ENCODE measurements around the gene ZNF444.

Gene ZNF444

GRCh38 chr19:56130006-56130405, 11.1 kb upstream of the ZNF444 start:
- Histone ChIP-seq H3K4me3 (ENCODE audit: low read length) (no peak overlapping the region), H3K9me3 (ENCODE audit: insufficient read depth, low read depth, low read length) (no peaks in the 10 kb centered on the region), H3K27me3 (ENCODE audit: insufficient read depth, low read length) (no peaks in the 10 kb centered on the region), H3K27ac (ENCODE audit: low read length) (no peak overlapping the region), H3K4me1 (ENCODE audit: insufficient read depth, low read length) (no peaks in the 10 kb centered on the region), H3K9ac (ENCODE audit: low read depth, low read length) (no peak overlapping the region), H3K36me3 (ENCODE audit: insufficient read depth, low read depth, low read length) (no peaks in the 10 kb centered on the region)

- Histone ChIP-seq H3K27me3 (ENCODE audit: insufficient read depth, low read length) (no peaks in the 10 kb centered on the region), H3K4me1 (ENCODE audit: insufficient read depth, low read length) (no peaks in the 10 kb centered on the region; the same call in 1 of the 2 replicates), H3K4me3 (ENCODE audit: low read length) (no peak overlapping the region), H3K27ac (ENCODE audit: low read length) (no peak overlapping the region), H3K9ac (ENCODE audit: low read depth, low read length) (no peak overlapping the region), H3K9me3 (ENCODE audit: insufficient read depth, low read depth, low read length) (no peaks in the 10 kb centered on the region), H3K36me3 (ENCODE audit: insufficient read depth, low read depth, low read length) (no peaks in the 10 kb centered on the region)
Measured at GRCh38 chr19:56131651-56132050, 9.4 kb upstream of the ZNF444 start.

- Histone ChIP-seq H3K4me3 (ENCODE audit: low read length) (no peak overlapping the region), H3K36me3 (ENCODE audit: insufficient read depth, low read depth, low read length) (no peaks in the 10 kb centered on the region), H3K27ac (ENCODE audit: low read length) (no peak overlapping the region), H3K4me1 (ENCODE audit: insufficient read depth, low read length) (peaks cover 4% of the 10 kb centered on the region; the same call in 1 of the 2 replicates), H3K9me3 (ENCODE audit: insufficient read depth, low read depth, low read length) (no peaks in the 10 kb centered on the region), H3K9ac (ENCODE audit: low read depth, low read length) (no peak overlapping the region), H3K27me3 (ENCODE audit: insufficient read depth, low read length) (no peaks in the 10 kb centered on the region)
Measured at GRCh38 chr19:56132316-56132822, 8.7 kb upstream of the ZNF444 start.

GRCh38 chr19:56133858-56134653, 7.0 kb upstream of the ZNF444 start:
- H3K9me3 ChIP-seq (ENCODE audit: insufficient read depth, low read depth, low read length) = no peaks in the 10 kb centered on the region
- no peak overlapping the region for H3K9ac ChIP-seq (ENCODE audit: low read depth, low read length)
- no peaks in the 10 kb centered on the region for H3K36me3 ChIP-seq (ENCODE audit: insufficient read depth, low read depth, low read length)
- no peak overlapping the region for H3K27ac ChIP-seq (ENCODE audit: low read length)
- no peaks in the 10 kb centered on the region for H3K27me3 ChIP-seq (ENCODE audit: insufficient read depth, low read length)
- H3K4me3 ChIP-seq (ENCODE audit: low read length) = no peak overlapping the region
- peaks cover 6% of the 10 kb centered on the region; the same call in 1 of the 2 replicates for H3K4me1 ChIP-seq (ENCODE audit: insufficient read depth, low read length)

- Histone ChIP-seq H3K9me3 (ENCODE audit: insufficient read depth, low read depth, low read length) (no peaks in the 10 kb centered on the region), H3K27ac (ENCODE audit: low read length) (no peak overlapping the region), H3K27me3 (ENCODE audit: insufficient read depth, low read length) (no peaks in the 10 kb centered on the region), H3K4me1 (ENCODE audit: insufficient read depth, low read length) (peaks cover 6% of the 10 kb centered on the region; the same call in 1 of the 2 replicates), H3K4me3 (ENCODE audit: low read length) (no peak overlapping the region), H3K9ac (ENCODE audit: low read depth, low read length) (no peak overlapping the region), H3K36me3 (ENCODE audit: insufficient read depth, low read depth, low read length) (no peaks in the 10 kb centered on the region)
Measured at GRCh38 chr19:56134654-56134921, 6.5 kb upstream of the ZNF444 start.

- Histone ChIP-seq H3K4me3 (ENCODE audit: low read length) (peak overlapping the region; percentile 36; the same call in 1 of the 2 replicates), H3K9me3 (ENCODE audit: insufficient read depth, low read depth, low read length) (no peaks in the 10 kb centered on the region)
Measured at GRCh38 chr19:56136362-56136761, 4.7 kb upstream of the ZNF444 start.

GRCh38 chr19:56137405-56137804, 3.7 kb upstream of the ZNF444 start:
- Histone ChIP-seq H3K9ac (ENCODE audit: low read depth, low read length) (peak overlapping the region; percentile 45; the same call in 1 of the 2 replicates), H3K9me3 (ENCODE audit: insufficient read depth, low read depth, low read length) (no peaks in the 10 kb centered on the region), H3K4me3 (ENCODE audit: low read length) (no peak overlapping the region), H3K27me3 (ENCODE audit: insufficient read depth, low read length) (no peaks in the 10 kb centered on the region), H3K36me3 (ENCODE audit: insufficient read depth, low read depth, low read length) (no peaks in the 10 kb centered on the region), H3K27ac (ENCODE audit: low read length) (peak overlapping the region; percentile 65), H3K4me1 (ENCODE audit: insufficient read depth, low read length) (peaks cover 18% of the 10 kb centered on the region; the same call in 1 of the 2 replicates)

More at GRCh38 chr19:56136362-56136761, 4.7 kb upstream of the ZNF444 start:
- peak overlapping the region; percentile 63; the same call in 1 of the 2 replicates for H3K9ac ChIP-seq (ENCODE audit: low read depth, low read length)
- no peaks in the 10 kb centered on the region for H3K36me3 ChIP-seq (ENCODE audit: insufficient read depth, low read depth, low read length)
- H3K27ac ChIP-seq (ENCODE audit: low read length) = peak overlapping the region; percentile 57
- peaks cover 12% of the 10 kb centered on the region; the same call in 1 of the 2 replicates for H3K4me1 ChIP-seq (ENCODE audit: insufficient read depth, low read length)
- no peaks in the 10 kb centered on the region for H3K27me3 ChIP-seq (ENCODE audit: insufficient read depth, low read length)

GRCh38 chr19:56138069-56138468, 3.0 kb upstream of the ZNF444 start:
- Histone ChIP-seq H3K27me3 (ENCODE audit: insufficient read depth, low read length) (no peaks in the 10 kb centered on the region), H3K4me3 (ENCODE audit: low read length) (no peak overlapping the region), H3K9ac (ENCODE audit: low read depth, low read length) (no peak overlapping the region), H3K4me1 (ENCODE audit: insufficient read depth, low read length) (peaks cover 18% of the 10 kb centered on the region; the same call in 1 of the 2 replicates), H3K27ac (ENCODE audit: low read length) (no peak overlapping the region), H3K36me3 (ENCODE audit: insufficient read depth, low read depth, low read length) (no peaks in the 10 kb centered on the region), H3K9me3 (ENCODE audit: insufficient read depth, low read depth, low read length) (no peaks in the 10 kb centered on the region)

- Histone ChIP-seq H3K9me3 (ENCODE audit: insufficient read depth, low read depth, low read length) (no peaks in the 10 kb centered on the region), H3K4me1 (ENCODE audit: insufficient read depth, low read length) (peaks cover 18% of the 10 kb centered on the region; the same call in 1 of the 2 replicates), H3K27ac (ENCODE audit: low read length) (peak overlapping the region; percentile 71), H3K36me3 (ENCODE audit: insufficient read depth, low read depth, low read length) (no peaks in the 10 kb centered on the region), H3K9ac (ENCODE audit: low read depth, low read length) (peak overlapping the region; percentile 75; the same call in 1 of the 2 replicates), H3K27me3 (ENCODE audit: insufficient read depth, low read length) (no peaks in the 10 kb centered on the region), H3K4me3 (ENCODE audit: low read length) (peak overlapping the region; percentile 80)
Measured at GRCh38 chr19:56139847-56140582, 1.1 kb upstream of the ZNF444 start.

- no peaks in the 10 kb centered on the region for H3K9me3 ChIP-seq (ENCODE audit: insufficient read depth, low read depth, low read length)
- H3K27ac ChIP-seq (ENCODE audit: low read length) = peak overlapping the region; percentile 53
- peaks cover 18% of the 10 kb centered on the region; the same call in 1 of the 2 replicates for H3K4me1 ChIP-seq (ENCODE audit: insufficient read depth, low read length)
- peak overlapping the region; percentile 80 for H3K4me3 ChIP-seq (ENCODE audit: low read length)
- no peaks in the 10 kb centered on the region for H3K36me3 ChIP-seq (ENCODE audit: insufficient read depth, low read depth, low read length)
- H3K9ac ChIP-seq (ENCODE audit: low read depth, low read length) = peak overlapping the region; percentile 89; the same call in 1 of the 2 replicates
- no peaks in the 10 kb centered on the region for H3K27me3 ChIP-seq (ENCODE audit: insufficient read depth, low read length)
Measured at GRCh38 chr19:56141417-56141993, 418 bp downstream of the ZNF444 start.

- H3K36me3 ChIP-seq (ENCODE audit: insufficient read depth, low read depth, low read length) = peaks cover 2% of the 10 kb centered on the region
- no peaks in the 10 kb centered on the region for H3K27me3 ChIP-seq (ENCODE audit: insufficient read depth, low read length)
- H3K4me1 ChIP-seq (ENCODE audit: insufficient read depth, low read length) = peaks cover 16% of the 10 kb centered on the region; the same call in 1 of the 2 replicates
- H3K4me3 ChIP-seq (ENCODE audit: low read length) = peak overlapping the region; percentile 80
- H3K9ac ChIP-seq (ENCODE audit: low read depth, low read length) = peak overlapping the region; percentile 89; the same call in 1 of the 2 replicates
- H3K9me3 ChIP-seq (ENCODE audit: insufficient read depth, low read depth, low read length) = no peaks in the 10 kb centered on the region
- H3K27ac ChIP-seq (ENCODE audit: low read length) = peak overlapping the region; percentile 53
Measured at GRCh38 chr19:56142087-56142787, 1.1 kb downstream of the ZNF444 start.
